GM12801 (cell line): ENCODE data around the gene ATP11A.

Experiments
- CTCF ChIP-seq: IDR thresholded peaks from one replicate; pipeline ENCODE4 v1.5.1; 2011; ENCODE audit warnings: control low read depth; ENCODE audit not compliant: insufficient read length; ENCODE audit errors: extremely low read depth

ATP11A gene

GRCh38 chr13:112704308-112705145 lies 14.7 kb downstream of the ATP11A start:
- no peak for TF ChIP-seq CTCF

GRCh38 chr13:112705286-112705685 lies 15.4 kb downstream of the ATP11A start:
- no peak for TF ChIP-seq CTCF

- no peak for TF ChIP-seq CTCF
These were observed 16.3 kb downstream of the ATP11A start for GRCh38 chr13:112706171-112706570.

GRCh38 chr13:112708560-112709240 lies 18.9 kb downstream of the ATP11A start:
- no peak for TF ChIP-seq CTCF

GRCh38 chr13:112709825-112710783 lies 20.3 kb downstream of the ATP11A start:
- TF ChIP-seq CTCF = no peak

- no peak for TF ChIP-seq CTCF
These were observed 21.2 kb downstream of the ATP11A start for GRCh38 chr13:112710855-112711527.
